ENCODE data around the gene UMAD1.
A peak's percentile ranks its signal among the peaks of the same experiment; 100 is the strongest.

The UMAD1 gene

DNA sequence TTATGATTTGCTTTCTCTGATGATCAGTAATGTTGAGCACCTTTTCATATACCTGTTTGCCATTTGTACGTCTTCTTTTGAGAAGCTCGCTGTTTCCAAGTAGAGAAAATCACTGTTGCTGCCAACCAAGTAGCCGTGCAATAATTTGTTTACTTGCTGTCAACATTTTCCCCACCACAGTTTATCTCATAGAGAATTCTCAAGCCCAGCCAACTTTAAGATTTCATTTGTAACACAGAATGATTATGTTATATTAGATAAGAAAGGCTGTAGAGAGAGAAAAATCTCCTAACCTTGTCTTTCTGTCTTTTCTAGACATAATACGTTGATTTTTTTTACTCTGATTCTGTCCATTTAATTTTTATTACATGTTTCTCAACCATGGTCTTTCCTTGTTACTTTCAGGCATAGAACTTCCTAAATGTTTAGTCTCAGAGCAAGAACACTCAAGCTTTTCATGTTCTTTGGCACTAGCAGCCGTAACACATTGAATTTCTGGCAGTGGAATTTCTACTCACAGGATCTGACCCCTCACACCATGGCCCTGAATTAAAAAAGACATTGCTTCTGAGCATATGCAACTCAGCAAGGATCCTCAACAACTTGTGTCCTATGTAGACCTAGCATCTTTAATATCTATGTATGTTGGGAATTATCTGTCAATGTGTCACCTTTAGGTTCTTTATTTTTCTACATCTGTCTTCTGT is 54.7 kb downstream of the UMAD1 start:
- no peak for DNase-seq

DNA sequence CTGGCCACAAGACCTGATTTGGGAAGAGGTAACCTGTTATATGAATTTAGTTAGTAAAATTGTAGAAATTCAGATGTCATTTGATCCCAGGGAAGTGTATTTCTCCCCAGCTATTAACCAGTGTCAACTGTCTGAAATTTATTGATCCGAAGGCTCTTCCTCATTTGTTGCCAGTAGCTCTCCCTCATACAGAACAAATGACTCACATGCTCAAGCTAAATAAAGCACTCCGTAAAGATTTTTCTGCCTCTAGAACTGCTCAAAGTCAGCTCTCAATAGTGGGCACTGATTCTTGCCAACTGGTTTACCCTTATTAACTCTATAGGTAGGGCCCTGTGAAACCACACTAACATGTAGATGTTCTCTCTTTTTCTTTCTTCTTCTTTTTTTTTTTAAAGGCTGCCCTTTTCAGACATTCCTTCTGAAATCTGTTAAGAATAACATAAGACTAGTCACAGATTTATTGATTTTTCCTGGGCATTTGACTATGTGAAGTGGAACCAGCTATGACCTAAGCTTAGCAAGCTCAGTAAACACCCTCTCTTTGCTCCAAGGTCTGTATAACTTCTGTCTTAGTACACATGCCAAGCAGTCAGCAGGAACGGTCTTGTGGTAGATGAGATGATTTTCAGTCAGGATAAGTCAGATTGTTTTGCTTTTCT is 56.0 kb downstream of the UMAD1 start:
- no peak for DNase-seq

DNA sequence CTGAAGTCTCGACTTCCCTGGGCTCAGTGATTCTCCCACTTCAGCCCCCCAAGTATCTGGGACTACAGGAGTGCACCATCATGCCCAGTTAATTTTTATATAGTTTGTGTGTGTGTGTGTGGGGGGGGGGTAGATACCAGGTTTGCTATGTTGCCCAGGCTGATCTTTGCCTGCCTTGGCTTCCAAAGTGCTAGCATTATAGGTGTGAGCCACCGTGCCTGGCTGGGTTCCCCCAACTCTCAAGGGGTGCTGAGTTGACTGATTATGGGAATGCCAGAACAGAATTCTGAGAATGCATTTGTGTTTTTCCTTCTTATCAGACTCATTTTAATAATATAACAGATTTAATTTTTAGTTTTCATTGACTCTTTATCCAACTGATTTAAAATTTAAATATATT is 58.4 kb downstream of the UMAD1 start:
- no peak for DNase-seq

DNA sequence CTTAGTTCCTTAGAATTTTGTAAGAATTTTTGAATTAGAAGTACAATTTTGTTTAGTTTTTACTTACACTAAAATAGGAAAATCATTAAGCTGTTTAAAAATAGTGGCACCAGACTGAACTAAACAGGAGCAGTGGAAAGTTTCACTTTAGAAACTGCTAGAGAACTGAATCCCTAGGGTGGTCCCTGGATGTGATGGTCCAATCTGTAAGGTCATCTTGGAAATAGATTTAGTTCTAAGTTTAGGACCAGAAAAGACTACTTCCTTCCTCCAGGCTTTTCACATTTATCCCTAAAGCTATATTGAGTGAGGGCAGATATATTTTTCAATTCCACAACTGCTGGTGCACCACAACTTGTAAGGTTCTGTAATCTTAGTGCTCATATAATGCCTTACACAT is 58.8 kb downstream of the UMAD1 start:
- DNase-seq: no peak

DNA sequence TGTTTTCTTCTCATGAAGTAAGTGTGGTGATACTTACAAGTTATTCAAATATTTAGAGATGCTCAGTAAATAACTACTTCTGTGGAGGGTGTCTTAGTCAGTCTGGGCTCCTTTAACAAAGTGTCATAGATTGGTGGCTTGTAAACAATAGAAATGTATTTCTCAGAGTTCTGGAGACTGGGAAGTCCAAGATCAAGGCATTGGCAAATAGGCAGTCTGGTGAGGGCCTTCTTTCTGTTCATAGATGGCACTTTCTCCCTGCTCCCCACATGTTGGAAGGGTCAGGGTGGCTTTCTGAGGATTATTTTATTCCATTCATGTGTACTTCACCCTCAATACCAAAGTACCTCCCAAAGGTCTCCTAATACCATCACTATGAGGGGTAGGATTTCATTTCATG is 59.4 kb downstream of the UMAD1 start:
- no peak for DNase-seq

DNA sequence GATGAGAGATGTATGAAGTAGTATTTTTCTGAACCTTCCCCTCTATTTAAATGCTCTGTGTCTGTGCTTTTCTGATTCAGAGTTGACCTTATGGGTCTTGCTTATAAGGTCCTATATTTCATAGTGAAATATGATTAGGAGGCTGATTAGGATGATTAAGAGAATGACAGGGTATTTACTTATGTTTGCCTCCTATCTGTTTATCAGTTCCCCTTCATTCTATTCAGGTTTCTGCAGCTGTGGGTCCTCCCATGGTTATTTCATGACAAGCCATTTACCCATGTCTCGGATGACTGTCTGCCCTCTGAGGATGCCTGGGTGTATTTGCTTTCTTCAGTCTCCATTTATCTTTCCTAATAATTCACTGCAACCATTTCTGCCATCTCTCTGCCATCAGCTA is 61.0 kb downstream of the UMAD1 start:
- no peak for DNase-seq

DNA sequence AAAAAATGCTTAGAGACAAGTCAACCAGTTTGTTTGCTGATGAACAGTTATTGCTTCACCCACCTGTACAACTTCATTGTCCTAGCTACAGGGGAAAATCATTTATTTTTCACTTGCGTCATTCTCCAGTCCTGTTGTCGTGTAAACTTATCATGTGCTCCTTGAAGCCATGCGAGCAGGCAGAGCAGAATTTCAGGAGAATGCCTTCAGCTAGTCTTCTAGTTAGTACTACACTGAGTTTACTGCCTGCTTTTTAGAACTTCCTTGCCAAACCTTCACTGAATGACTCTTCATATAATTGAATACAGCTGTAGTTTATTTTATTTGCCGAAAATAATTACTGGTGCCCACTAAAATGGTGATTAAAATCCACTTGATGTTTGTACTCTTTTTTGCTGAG is 62.3 kb downstream of the UMAD1 start:
- DNase-seq: no peak

DNA sequence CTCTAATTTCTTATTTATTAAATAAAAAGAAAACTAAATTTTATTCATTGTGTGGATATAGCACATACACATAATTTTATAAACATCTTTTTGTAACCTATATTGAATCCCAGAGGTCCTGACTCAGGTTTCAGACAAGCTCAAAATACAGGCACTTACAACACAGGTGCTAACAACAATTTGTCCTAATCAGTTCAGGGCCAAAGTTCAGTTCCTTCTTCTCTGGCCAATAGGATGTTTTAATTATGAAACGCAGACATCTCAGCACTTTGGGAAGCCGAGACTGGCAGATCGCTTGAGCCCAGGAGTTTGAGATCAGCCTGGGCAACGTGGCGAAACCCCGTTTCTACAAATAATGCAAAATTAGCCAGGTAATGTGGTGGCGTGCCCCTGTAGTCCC is 62.9 kb downstream of the UMAD1 start:
- no peak for DNase-seq

DNA sequence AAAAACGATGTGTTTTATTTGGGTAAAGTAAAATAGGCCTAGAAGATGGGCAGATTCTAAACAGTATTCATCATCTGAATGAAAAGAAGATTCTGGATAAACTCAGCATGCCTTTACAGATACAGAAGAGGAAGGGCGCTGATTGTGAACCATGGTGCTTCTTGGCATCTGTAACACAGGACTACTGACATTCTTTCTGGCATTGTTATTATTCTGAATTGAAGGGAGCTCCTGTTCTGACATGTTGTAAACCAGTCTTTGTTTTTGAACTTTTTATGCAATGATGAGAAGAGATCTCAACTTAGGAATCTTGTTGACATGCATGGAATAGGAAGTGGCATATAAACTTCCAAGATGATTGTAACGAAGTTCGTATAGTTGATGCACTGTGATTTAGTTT is 64.3 kb downstream of the UMAD1 start:
- no peak for DNase-seq

DNA sequence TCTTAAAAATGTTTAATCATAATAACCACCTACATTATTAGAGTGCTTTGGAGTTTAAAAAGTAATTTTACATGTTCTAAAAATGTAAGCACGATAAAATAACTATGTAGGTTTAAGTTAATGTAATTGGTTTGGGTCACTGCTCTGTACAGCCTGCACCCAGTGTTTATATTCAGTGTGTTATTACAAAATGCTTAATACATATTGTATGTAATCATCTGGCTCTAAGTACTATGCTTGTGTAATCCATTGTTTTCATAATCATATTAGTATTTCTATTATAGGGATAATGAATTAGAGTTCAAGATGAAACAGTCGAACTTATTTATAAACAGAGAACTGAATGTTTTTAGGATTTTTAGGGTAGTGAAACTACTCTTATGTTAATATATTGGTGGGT is 64.8 kb downstream of the UMAD1 start:
- DNase-seq: no peak

DNA sequence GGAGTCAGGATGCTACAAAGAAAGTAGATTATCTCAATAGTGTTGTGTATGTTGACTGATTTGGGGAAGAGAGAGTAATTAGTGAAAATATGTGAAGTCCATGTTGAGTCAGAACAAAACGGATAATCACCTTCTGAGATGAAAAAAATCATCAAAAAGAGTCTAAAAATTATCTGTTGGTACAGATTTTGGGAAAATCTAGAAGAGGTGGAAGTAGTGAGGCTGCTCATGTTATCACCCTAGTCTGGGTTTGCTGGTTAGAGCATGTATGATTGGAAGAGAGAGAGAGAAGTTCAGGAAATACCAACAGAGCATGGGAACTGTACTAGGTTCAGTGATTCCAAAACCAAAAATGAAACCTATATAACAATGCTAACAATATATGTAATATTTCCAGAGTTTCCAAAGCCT is 65.6 kb downstream of the UMAD1 start:
- DNase-seq: no peak

DNA sequence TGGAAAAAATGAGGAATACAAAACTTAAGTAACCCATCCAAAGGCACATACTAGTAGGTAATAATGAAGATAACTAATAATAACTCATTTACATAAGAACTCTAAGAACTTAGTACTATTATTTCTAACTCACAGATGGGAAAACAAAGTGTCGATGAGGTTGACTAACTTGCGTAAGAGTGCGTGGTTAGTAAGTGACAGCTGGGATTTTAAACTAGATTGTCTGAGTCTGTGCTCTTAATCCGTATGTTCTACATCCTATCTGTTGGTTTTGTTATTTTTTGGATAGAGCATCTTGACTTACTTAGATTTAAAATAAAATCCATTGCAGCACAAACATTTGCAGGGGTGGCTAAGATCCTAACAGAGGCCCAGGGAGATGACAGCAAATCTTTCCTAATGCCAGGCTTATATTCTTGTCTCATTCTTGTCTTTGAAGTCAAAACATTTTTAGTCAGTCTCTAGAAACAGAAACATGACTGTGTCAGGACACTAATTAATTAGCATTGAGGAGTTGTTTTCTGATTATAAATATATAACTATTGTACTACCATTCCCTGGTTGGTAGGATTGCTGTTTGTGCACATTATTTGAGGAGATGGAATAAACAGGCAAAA is 66.1 kb downstream of the UMAD1 start:
- DNase-seq: peak; percentile 53

DNA sequence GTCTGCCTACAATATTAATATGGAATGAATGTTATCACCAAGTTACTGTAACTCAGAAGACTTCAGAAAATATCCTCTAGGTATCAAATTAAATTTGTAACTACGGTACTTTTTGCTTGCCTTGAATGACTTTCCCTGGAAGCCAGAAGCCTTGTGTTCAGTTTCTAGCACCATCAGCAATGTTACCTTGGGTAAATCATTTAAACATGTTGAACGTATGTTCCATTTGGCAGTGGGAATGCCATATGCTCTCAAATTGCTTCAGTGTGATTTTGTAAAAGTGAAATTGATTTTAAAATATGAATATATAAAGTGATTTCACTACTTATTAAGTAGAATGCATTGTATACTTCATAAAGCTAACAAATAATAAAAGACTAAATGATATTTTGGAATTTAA is 66.7 kb downstream of the UMAD1 start:
- peak; percentile 60 for DNase-seq

DNA sequence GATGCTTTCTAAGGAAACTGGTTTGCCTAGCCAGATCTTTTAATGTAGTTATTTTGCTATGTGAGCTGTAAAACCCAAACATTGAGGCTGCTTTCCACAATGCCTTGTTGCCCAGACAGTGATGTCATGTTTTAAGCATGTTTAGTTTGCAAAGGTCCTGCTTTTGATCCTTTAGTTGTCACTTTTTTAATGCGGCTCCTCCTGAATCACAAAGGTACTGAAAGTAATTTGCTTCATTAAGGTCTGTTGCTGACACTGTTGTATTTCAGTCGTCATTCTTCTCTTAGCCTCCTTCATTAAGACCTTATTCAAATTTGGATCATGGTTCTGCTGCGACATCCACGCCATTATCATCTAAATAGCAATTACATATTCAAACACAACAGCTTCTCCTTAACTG is 67.3 kb downstream of the UMAD1 start:
- peak; percentile 26 for DNase-seq

DNA sequence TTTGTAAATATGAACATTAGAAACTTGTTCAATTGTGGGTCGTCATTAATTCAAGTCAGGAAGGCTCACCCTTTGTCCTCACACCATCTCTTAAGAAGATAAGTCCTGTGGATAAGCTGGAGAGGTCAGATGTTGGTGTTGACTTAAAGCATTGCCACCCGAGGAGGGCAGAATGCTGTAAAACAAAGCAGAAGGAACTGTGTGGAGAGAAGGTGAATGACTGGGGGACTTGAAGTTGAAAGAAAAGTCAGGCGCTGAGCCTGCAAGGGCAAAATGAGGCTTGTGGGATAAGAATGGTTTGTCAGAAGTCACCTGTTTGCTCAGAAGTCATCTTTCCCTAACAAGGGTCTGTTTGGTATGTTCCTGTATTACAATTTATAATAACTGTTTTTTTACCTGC is 68.7 kb downstream of the UMAD1 start:
- no peak for DNase-seq

DNA sequence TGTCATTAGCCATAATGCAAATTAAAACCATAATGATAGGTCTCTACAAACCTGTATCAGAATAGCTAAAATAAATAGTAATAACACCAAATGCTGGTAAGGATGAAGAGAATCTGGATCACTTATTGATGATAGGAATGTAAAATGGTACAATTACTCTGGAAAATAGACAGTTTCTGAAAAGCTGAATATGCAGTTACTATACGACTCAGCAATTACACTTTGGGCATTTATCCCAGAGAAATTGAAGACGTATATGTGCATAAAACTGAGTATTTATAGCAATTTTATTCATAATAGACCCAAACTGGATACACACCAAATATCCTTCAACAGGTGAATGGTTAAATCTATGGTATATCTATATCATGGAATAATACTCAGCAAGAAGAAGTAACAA is 69.9 kb downstream of the UMAD1 start:
- DNase-seq: no peak

DNA sequence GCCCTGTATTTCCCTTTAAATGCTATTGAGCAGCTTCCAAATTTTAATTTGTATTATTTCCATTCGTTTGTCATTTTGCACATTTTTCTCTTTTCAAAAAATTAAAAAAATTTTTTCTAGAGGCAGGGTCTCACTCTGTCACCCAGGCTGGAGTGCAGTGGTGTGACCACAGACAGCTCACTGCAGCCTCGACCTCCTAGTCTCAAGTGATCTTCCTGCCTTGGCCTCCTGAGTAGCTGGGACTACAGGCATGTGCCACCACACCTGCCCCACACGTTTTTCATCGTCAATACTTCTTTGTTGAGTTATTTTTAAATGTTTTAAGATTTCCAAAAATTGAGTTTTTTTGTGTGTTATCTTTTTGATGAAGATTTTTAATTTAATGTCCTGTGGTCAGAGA is 73.2 kb downstream of the UMAD1 start:
- no peak for DNase-seq

DNA sequence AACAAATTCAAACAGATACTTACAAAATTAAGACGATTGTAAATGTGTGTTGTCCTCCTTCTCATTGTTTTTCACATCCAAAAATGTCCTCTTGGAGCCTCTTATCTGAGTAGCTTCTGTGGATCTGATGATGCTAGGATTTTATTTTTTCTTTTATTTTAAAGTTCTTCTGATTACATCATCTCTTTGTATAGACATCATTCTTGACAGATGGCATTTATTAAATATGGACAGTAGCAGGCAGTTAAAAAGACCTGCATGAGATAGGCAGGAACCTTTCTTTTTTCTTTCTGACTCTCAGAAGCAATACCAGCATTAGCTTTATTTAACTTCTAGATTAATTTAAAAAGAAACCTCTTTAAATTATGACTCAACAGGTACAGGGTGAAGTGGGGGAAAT is 77.9 kb downstream of the UMAD1 start, which contains the start of gene RPA3:
RPA3 (minus strand) TSS at position 116 of the 400 bp plus-strand sequence. CDS start 78,189 bp downstream, outside the sequence.
- DNase-seq: no peak

DNA sequence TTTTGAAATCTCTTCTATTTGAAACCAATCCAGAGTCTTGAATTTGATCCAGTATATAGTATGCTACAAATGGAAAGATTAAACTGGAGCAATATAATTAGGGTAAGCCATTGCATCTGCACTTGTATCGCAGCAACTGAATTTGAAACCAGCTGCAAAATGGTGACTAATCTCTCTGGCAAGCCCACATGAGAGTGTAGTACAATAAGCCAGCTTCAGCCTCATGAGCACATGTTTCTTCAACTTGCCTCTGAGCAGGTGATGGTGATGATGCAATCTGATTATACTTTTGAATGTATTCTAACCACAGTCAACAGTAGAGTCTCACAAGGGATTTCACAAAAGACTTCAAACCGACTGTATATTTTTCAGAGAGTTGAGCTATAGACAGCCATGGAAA is 78.7 kb downstream of the UMAD1 start:
- DNase-seq: peak; percentile 88

DNA sequence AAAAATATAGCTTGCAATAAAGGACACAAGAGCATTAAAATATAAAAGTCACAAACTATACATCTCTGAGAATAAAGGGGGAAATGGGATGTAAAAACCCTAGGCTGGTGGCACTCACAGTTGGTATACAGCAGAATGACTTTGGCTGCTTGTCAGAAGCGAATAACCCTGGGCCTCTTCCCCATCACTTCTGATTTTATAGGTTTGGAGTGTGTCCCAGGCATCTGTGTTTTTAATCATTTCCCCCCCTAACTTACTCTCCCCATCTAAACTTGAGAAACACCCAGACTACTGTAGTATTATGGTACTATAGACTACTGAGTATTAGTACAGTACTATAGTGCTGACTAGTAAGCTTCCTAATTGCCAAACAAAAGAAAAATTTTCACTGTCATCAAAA is 79.6 kb downstream of the UMAD1 start:
- DNase-seq: peak; percentile 70

DNA sequence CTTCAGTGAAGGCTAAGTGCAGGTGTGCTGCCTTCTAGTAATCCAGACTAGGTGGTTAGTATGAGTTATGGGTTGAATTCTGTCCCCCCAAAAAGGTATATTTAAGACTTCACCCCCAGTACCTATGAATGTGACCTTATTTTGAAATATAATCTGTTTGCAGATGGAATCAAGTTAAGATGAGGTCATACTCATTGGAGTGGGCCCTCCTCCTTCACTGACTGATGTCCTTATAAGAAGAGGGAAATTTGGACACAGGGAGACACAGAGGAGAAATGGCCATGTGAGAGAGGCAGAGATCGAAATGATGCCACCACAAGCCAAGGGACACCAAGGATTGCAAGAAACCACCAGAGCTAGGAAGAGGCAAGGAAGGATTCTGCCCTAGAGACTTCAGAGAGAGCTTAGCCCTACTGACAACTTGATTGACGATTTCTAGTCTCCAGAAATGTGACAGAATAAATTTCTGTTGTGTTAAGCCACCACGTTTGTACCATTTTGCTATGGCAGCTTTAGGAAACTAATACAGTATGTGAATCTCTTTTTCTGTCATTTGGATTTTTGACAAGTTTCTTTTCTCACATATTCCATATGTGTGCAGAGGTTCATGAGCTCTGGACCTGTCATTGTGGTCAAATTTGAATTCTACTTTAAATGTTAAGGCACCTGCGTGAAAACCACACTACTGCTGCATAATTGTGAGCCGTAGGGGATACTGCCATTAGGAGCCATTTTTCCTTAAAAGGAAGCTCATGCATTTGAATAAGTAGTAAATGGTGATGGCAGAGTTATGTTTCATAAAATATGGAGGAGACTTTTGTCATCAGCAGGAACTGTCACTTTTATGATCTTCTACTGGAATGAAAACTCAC is 80.4 kb downstream of the UMAD1 start:
- no peak for DNase-seq

DNA sequence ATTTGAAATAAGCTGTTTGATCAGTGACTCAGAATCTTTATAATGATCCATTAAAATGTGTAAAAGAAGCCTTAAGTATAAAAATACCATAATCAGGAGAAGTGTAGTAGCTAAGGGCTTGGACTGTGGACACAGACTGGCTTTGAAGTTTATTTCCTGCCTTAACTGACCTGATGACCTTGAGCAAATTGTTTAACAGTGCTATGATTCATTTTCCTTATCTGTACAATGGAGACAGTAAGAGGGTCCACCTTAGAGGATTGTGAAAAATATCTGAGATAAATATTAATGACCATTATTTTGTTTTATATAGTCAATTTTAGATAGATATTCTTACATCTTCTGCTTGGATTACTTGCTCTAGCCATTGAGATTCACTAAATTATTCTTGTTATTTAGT is 91.2 kb downstream of the UMAD1 start:
- no peak for DNase-seq

DNA sequence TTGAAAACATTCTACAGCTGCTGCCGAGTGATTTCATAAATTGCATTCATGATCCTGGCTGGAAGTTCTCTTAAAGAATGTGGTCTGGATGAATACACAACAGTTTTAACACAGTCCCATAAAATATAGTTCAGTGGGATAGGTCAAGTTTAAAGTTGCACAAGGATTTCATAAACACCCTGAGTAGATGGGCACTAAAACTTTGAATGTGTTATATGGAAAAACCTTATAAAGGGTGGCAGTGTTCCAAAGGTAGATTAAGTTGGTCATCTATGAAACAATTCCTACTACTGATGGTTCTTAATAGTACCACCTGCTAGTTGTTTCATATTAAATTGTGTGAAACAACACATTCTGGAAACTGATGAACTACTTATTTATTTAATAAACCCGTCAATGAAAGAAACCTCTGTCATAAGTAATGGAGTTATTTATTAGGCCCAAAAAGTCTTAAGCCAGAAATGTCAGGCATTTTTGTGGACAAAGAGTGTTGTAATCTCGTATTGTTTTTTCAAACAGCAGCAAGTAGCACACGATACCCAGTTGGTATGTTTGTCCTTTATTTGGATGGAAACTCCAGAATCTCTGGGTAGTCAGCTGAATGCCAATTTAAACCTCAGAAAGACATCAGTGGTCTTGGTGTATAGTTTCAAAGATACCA is 92.2 kb downstream of the UMAD1 start:
- no peak for DNase-seq
